HEK293T (cell line): ENCODE results near the gene FBN2.
"Not testable (repeated sequence)": the region's sequence is repeated elsewhere in the genome, so short reads cannot be mapped to it uniquely, and the experiment has no call there.

Experiments used
- CTCF ChIA-PET: fragments of 350-600 bp; formaldehyde crosslinking; extraction: SDS; loops from one replicate; lab custom pipeline; 2021; ENCODE audit warnings: antibody characterized with exemption, inconsistent platforms; lab: Yijun Ruan, JAX
- POLR2A ChIA-PET: fragments of 350-600 bp; formaldehyde crosslinking; extraction: SDS; loops from one replicate; lab custom pipeline; 2020; ENCODE audit warnings: antibody characterized with exemption, inconsistent platforms; lab: Yijun Ruan, JAX
- DNase-seq: peaks from one replicate; pipeline ENCODE4 v3.0.0; 2012; ENCODE audit warnings: mixed read lengths; ENCODE audit errors: extremely low spot score
- ARNT ChIP-seq: fragments of 450-650 bp; IDR thresholded peaks from 2 replicates; pipeline ENCODE4 v1.6.1; 2017; ENCODE audit warnings: mild to moderate bottlenecking
- BHLHE40 ChIP-seq: fragments of 450-650 bp; IDR thresholded peaks from 2 replicates; pipeline ENCODE4 v1.6.1; 2016; ENCODE audit warnings: mild to moderate bottlenecking, moderate library complexity, borderline replicate concordance
- CTBP1 ChIP-seq: fragments of 450-650 bp; IDR thresholded peaks from 2 replicates; pipeline ENCODE4 v1.6.1; 2016; ENCODE audit warnings: borderline replicate concordance
- ELF4 ChIP-seq: fragments of 450-650 bp; IDR thresholded peaks from 2 replicates; pipeline ENCODE4 v1.6.1; 2017; ENCODE audit warnings: antibody characterized with exemption
- FOXA1 ChIP-seq: fragments of 450-650 bp; IDR thresholded peaks from 2 replicates; pipeline ENCODE4 v1.6.1; 2016; ENCODE audit warnings: mild to moderate bottlenecking
- FOXK2 ChIP-seq: fragments of 450-650 bp; IDR thresholded peaks from 2 replicates; pipeline ENCODE4 v1.6.1; 2016; ENCODE audit warnings: mild to moderate bottlenecking
- FOXM1 ChIP-seq: fragments of 450-650 bp; IDR thresholded peaks from 2 replicates; pipeline ENCODE4 v1.6.1; 2017; ENCODE audit warnings: mild to moderate bottlenecking, borderline replicate concordance
- HDGF ChIP-seq: fragments of 450-650 bp; IDR thresholded peaks from 2 replicates; pipeline ENCODE4 v1.6.1; 2017; ENCODE audit warnings: antibody characterized with exemption, borderline replicate concordance
- L3MBTL2 ChIP-seq: fragments of 450-650 bp; conservative IDR thresholded peaks from 2 replicates; pipeline ENCODE4 v1.6.1; 2016; ENCODE audit warnings: mild to moderate bottlenecking
- LEF1 ChIP-seq: fragments of 450-650 bp; IDR thresholded peaks from 2 replicates; pipeline ENCODE4 v1.6.1; 2017; ENCODE audit warnings: mild to moderate bottlenecking, borderline replicate concordance
- NFRKB ChIP-seq: fragments of 450-650 bp; IDR thresholded peaks from 2 replicates; pipeline ENCODE4 v1.6.1; 2016; ENCODE audit warnings: mild to moderate bottlenecking, moderate library complexity
- PKNOX1 ChIP-seq: fragments of 450-650 bp; IDR thresholded peaks from 2 replicates; pipeline ENCODE4 v1.6.1; 2016
- SP1 ChIP-seq: fragments of 450-650 bp; IDR thresholded peaks from 2 replicates; pipeline ENCODE4 v1.6.1; 2017
- SUZ12 ChIP-seq: fragments of 450-650 bp; IDR thresholded peaks from 2 replicates; pipeline ENCODE4 v1.6.1; 2016; ENCODE audit warnings: mild to moderate bottlenecking
- TARDBP ChIP-seq: fragments of 450-650 bp; IDR thresholded peaks from 2 replicates; pipeline ENCODE4 v1.6.1; 2016
- ZNF384 ChIP-seq: fragments of 450-650 bp; IDR thresholded peaks from 2 replicates; pipeline ENCODE4 v1.6.1; 2016

Gene FBN2

GRCh38 chr5:128469912-128470311 is 68.1 kb downstream of the FBN2 start:
- TF ChIP-seq NFRKB: no peak
- TF ChIP-seq FOXA1: no peak
- TF ChIP-seq ARNT: no peak
- TF ChIP-seq TARDBP: no peak
- no peak for TF ChIP-seq FOXK2
- TF ChIP-seq BHLHE40: no peak
- no peak for TF ChIP-seq LEF1
- TF ChIP-seq SUZ12: no peak
- no peak for TF ChIP-seq SP1
- TF ChIP-seq HDGF: no peak
- TF ChIP-seq ELF4: no peak
- no peak for TF ChIP-seq FOXM1
- TF ChIP-seq CTBP1: no peak
- no peak for TF ChIP-seq L3MBTL2
- no peak for TF ChIP-seq ZNF384
- TF ChIP-seq PKNOX1: no peak
- CTCF ChIA-PET: no interaction called here
- DNase-seq: no peak
- POLR2A ChIA-PET: no interaction called here

GRCh38 chr5:128466980-128467379 is 71.1 kb downstream of the FBN2 start:
- ChIA-PET POLR2A (no interaction called here), CTCF (no interaction called here)
- DNase-seq: no peak
- TF ChIP-seq PKNOX1 (no peak), FOXA1 (no peak), SUZ12 (no peak), FOXK2 (no peak), CTBP1 (no peak), BHLHE40 (no peak), FOXM1 (no peak), ARNT (no peak), NFRKB (no peak), L3MBTL2 (no peak), ELF4 (no peak), LEF1 (no peak), TARDBP (no peak), ZNF384 (no peak), HDGF (no peak), SP1 (no peak)

DNA sequence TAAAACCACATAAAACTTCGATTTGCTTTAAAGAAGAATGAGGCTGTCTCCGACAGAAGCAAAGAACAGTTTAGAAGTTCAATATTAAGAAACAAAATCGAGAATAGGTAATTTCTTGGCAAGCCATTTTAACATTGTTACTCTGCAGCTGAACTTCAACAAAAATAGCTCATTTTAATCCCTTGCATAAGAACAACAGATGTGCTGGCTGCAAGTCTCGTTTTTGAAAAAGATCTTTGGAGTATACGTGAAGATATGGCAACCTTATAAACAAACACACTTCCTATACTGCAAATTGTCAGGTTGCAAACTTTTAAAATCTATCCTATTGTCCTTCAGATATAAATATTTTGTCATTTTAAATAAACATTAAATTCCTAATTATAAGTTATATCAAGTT is 71.5 kb downstream of the FBN2 start:
- POLR2A ChIA-PET: no interaction called here
- DNase-seq: no peak
- CTCF ChIA-PET: no interaction called here
- TF ChIP-seq LEF1 (no peak), L3MBTL2 (no peak), FOXM1 (no peak), ELF4 (no peak), ZNF384 (no peak), SP1 (no peak), FOXA1 (no peak), HDGF (no peak), SUZ12 (no peak), TARDBP (no peak), BHLHE40 (no peak), ARNT (no peak), CTBP1 (no peak), NFRKB (no peak), FOXK2 (no peak), PKNOX1 (no peak)

- ChIA-PET CTCF (no interaction called here), POLR2A (no interaction called here)
- DNase-seq: no peak
- TF ChIP-seq CTBP1 (no peak), NFRKB (no peak), FOXM1 (no peak), ARNT (no peak), ZNF384 (no peak), FOXK2 (no peak), FOXA1 (no peak), LEF1 (no peak), PKNOX1 (no peak), L3MBTL2 (no peak), BHLHE40 (no peak), TARDBP (no peak), SP1 (no peak)
Measured at GRCh38 chr5:128464596-128464995, 73.4 kb downstream of the FBN2 start.

GRCh38 chr5:128462330-128462729 is 75.7 kb downstream of the FBN2 start:
- no peak for TF ChIP-seq ARNT
- no peak for TF ChIP-seq HDGF
- no peak for TF ChIP-seq FOXM1
- no peak for TF ChIP-seq ZNF384
- no peak for TF ChIP-seq FOXA1
- no peak for TF ChIP-seq TARDBP
- TF ChIP-seq FOXK2: no peak
- TF ChIP-seq BHLHE40: no peak
- no peak for TF ChIP-seq CTBP1
- TF ChIP-seq PKNOX1: no peak
- TF ChIP-seq LEF1: no peak
- no peak for TF ChIP-seq SP1
- no peak for TF ChIP-seq NFRKB
- no peak for TF ChIP-seq ELF4
- TF ChIP-seq L3MBTL2: no peak
- no peak for TF ChIP-seq SUZ12
- CTCF ChIA-PET: no interaction called here
- no peak for DNase-seq
- POLR2A ChIA-PET: no interaction called here

DNA sequence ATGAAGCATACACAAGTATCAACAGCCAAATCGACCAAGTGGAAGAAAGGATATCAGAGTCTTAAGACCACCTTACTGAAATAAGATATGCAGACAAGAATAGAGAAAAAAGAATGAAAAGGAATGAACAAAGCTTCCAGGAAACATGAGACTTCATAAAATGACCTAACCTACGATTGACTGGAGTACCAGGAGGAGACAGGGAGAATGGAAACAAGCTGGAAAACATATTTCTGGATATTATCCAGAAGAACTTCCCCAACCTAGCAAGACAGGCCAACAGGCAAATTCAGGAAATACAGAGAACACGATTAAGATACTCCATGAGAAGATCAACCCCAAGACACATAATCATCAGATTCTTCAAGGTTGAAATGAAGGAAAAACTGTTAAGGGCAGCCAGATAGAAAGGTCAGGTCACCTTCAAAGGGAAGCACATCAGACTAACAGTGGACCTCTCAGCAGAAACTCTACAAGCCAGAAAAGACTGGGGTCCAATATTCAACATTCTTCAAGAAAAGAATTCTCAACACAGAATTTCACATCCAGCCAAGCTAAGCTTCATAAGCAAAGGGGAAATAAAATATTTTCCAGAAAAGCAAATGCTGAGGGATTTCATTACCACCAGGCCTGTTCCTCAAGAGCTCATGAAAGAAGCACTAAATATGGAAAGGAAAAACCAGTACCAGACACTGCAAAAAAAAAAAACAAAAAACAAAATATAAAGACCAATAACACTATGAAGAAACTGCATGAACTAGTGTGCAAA is 80.7 kb downstream of the FBN2 start:
- CTCF ChIA-PET, POLR2A ChIA-PET, DNase-seq: not testable (repeated sequence)
